GM19438 (cell line): Measurements from ENCODE around the gene ATP2B1.
"Not testable (repeated sequence)": the region's sequence is repeated elsewhere in the genome, so short reads cannot be mapped to it uniquely, and the experiment has no call there.

Experiments used
- ATAC-seq: cut with Tn5 transposase; IDR thresholded peaks from one replicate; pipeline ENCODE4 v1.9.1; 2021; ENCODE audit warnings: low read depth; ENCODE audit not compliant: unreplicated experiment

Gene ATP2B1

DNA sequence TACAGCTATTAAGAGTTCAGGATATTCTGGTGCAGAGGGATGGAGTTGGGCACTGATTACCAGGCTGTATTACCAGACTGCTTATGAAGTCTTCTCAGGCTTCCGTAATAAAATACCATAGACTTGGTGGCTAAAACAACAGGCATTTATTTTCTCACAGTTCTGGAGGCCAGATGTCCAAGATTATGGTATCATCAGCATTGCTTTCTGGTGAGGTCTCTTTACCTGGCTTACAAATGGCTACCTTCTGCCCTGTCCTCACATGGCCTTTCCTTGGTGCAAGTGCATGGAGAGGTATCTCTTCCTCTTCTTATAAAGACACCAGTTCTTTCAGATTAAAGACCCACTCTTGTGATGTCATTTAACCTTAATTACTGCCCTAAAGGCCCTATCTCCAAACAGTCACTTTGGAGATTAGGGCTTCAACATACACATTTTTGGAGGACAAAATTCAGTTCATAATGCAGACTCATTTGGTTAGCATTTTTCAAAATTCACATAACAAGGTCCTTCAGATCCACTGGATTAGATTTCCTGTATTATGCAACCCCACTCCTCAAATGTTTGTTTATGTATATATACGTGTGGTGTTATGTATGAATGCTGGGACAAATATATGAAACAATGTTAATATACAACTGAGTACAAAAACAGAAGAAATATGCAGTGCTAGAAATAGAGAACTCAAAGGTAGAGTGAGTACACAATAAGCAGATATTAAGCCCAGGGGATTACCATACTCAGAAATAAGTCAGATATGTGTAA, 9.3 kb upstream of the ATP2B1 start:
- ATAC-seq: no peak

GRCh38 chr12:89712706-89713105, 4.1 kb upstream of the ATP2B1 start:
- ATAC-seq: no peak

GRCh38 chr12:89710873-89711750, 2.5 kb upstream of the ATP2B1 start:
- ATAC-seq: no peak

DNA sequence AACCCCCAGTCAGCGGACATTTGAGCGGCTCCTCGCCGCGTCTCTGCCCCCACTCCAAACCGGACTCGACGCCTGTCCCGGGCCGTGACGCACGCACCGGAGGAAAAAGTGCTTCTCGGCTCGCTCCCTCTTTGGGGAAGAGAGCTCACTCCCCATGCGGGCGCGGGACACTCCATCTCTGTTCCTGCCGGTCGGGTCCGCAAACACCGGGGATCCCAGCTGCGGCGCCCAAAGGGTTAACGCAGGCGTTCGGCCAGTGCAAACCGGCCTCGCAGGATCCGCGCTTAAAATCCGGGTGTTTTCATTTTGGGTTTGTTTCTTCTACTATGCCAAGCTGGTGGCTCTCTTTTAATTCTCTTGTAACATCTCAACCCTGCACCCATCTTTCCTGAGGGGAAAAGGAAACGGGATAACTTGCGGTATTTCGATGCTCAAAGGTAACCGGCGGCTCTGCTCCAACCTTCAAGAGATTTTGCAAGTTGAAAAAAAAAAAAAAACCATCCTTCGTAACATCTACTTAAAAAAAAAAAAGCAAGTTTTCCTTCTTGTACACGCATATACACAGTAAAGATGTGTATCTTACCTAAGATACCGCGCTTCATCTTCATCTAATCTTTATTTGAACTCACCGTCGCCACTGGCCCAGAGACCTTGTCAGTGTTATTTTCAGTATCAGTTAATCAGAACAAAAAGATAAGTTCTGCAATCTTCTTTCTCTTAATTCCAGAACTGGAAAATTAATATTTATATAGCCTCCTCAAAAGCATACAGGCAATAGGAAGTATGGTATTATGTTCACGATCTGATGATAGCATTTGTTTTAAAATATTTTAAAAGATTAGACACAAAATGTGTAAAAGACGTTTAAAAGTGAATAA, 1.6 kb upstream of the ATP2B1 start:
- ATAC-seq: no peak

- peak; percentile 58 for ATAC-seq
Observed at GRCh38 chr12:89709157-89709994, 738 bp upstream of the ATP2B1 start.

DNA sequence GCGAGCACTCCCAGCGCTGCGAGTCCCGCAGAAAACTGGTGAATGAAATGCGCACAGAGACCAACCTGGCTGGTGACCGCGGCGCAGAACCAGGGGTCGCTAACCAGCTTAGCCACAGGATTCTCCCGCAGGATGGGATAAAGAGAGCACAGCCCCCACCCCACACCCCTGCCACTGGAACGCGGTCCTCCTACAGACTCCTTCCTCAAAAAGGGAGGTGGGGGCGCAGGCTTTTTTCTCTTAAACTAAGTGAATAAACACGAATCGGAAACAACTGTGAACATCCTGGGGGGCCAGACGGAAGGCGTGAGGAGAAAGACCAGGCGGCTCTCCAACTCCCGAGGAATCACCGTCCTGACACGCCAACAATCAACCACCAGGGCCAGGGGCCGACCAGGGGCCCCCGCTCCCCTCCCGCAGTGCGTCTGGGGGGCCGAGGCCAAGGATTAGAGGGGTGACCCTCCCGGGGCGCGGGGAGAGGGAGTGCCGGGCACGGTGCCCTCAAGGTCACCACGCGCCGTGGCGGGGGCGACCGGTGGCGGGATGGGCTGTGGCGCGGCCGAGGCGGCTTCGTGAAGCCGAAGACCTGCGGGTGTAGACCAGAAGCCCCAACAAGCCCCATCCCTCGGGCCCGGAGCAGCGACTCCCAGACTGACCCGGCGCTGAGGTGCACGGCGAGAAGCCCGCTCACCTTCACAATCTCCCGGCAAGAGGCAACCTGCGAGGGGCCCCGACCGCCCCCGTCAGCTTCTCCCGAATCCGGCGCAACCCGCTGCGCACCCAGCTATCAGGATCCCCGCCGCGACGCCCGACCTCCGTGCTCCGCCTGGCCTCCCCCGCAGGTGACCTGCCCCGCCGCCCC, 704 bp downstream of the ATP2B1 start:
- no peak for ATAC-seq

DNA sequence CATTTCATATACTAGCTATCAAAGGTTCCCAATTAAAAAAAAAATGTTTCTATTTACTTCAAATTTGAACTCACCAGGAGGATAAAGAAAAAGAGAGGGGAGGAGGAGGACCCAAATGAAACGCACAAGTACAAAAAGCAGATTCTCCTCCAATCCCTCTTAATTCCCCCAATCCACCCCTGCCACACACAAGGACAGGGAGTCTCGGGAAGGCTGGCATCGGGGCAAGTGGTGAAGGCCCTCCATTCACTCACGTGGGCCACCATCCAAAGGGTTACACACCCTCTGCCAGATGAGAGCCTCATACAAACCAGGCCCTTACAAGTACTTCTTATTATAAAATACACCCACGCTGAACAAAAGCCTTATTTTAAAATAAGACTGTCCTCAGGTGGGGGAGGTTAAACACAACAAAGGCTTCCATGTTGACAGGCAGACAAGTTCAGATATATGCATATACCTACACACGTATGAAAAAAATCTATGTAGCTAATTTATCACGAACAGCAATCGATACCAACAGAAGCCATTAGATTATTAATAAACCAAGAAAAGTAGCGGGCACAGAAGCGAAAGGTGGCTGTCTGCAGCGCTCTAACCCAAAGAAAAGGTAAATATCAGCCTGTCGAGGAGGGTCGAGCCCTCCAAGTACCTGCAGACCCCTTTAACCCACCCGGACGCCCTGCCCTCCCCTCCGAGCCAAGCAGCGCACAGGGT, 1.5 kb downstream of the ATP2B1 start:
- no peak for ATAC-seq

- no peak for ATAC-seq
Observed at GRCh38 chr12:89706551-89706950, 2.1 kb downstream of the ATP2B1 start.

- no peak for ATAC-seq
Observed at GRCh38 chr12:89704457-89704856, 4.2 kb downstream of the ATP2B1 start.

DNA sequence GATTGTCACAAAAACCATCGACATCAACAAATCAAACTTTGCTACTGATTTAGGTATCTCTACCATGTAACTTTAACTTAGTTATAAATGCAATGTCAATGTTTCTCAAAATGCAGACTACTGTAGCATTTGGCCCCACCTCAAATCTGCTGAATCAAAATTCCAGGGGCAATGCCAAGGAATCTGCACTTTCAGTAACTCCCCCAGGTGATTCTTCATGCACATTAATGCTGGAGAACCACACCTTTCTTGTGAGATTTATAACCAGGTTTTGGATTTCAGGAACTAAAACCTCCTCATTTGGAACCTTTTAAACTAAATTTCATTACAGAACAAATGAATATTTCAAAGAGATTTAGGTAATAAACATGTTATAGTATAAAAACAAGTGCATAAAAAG, 4.9 kb downstream of the ATP2B1 start:
- no peak for ATAC-seq

- ATAC-seq: no peak
Observed at GRCh38 chr12:89702503-89702902, 6.1 kb downstream of the ATP2B1 start.

GRCh38 chr12:89701606-89702206, 6.9 kb downstream of the ATP2B1 start:
- no peak for ATAC-seq

DNA sequence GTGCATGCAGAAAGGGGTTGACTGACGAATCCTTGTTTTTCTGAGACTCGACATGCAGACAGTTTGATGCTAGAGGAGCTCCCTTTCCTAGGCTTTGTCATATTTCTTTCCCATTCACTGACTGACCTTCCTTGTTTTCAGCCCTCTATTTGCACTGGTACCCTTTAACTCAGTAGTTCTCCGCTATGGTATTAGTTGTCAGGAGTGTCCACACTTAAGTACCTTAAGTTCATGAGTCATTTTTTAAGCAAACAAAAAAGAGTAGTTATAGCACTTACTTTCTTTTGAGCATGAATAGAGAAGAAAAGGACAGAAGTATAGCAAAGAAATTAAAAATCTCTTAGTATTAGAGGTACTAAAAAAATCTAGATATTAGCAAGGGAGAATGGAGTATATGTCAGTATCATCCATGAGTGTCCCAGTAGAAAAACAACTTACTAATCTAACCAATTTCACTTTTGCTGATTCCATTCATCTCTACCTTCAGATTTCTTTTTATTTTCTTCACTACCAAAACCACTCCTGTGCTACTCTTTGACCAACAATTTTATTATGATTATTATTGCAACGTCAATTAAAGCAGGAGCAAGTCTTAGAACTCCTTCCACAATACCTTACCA, 8.3 kb downstream of the ATP2B1 start:
- no peak for ATAC-seq

DNA sequence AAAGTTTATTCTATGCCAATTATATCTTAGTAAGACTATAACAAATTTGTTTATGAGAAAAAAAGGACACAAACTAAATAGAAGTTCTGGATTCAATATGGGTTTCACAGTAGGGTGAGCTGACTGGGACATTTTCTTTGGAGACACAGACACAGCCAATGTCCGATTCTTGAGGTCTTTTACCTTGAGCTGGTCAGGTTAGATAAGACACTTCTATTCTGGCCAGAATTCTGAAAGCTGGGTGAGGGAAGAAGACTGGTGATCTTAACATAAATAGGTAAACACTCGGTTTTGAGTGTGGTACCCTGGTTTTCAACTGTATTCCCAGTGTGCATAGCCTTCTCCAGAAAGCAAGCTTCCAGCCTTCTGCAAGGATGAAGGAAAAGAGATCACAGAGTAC, 10.0 kb downstream of the ATP2B1 start:
- no peak for ATAC-seq

- not testable (repeated sequence) for ATAC-seq
Observed at GRCh38 chr12:89697728-89698127, 10.9 kb downstream of the ATP2B1 start.

- no peak for ATAC-seq
Observed at GRCh38 chr12:89697296-89697695, 11.3 kb downstream of the ATP2B1 start.

GRCh38 chr12:89695830-89696229, 12.8 kb downstream of the ATP2B1 start:
- ATAC-seq: peak; percentile 52

DNA sequence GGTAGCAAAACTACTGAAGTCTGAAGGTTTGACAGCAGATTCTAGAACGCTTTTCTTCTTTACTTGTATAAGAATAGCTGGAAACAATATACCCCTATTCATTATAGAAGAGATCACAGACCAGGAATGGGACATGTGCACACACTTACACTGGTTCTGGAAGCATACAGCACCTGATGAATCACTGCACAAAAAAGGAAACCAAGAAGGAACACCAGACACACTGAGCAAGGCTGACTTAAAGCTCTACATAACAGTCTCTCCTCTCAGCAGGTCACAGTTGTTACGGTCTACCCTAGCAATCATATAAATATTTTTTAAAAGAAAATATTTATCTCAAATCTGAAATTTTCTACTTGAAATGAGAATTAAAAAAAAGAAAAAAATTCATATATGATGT, 13.5 kb downstream of the ATP2B1 start:
- no peak for ATAC-seq
